ENCODE data around the gene ROPN1B. TPM values are rescaled to one million over a fixed set of nuclear protein-coding genes. Genes with fewer than 3 reads are reported as not detected.
"Not testable (repeated sequence)": the region's sequence is repeated elsewhere in the genome, so short reads cannot be mapped to it uniquely, and the experiment has no call there.

The ROPN1B gene
- total and polyA plus RNA-seq, 2 experiments from 2014 or later: not detected

DNA sequence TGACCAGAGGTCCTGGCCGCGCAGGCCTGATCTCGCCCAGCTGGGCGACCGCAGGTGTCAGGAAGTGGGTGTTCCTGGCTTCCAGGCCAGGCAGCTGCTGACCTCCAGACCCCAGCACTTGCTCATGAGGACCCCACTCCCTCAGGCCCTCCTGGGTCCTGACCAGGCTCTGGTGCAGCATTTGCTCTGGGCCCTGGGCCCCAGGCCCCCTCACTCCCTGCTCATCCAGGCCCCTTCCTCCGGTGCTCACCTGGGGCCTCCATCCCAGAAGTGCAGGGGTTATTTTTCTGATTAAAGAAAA is 7.7 kb upstream of the ROPN1B start:
- Histone ChIP-seq H3K36me3 (ENCODE audit: low read depth) (no peaks in the 10 kb centered on the region), H3K4me3 (no peak overlapping the region), H4K20me1 (ENCODE audit: insufficient read depth) (no peaks in the 10 kb centered on the region), H3F3A (ENCODE audit: insufficient read depth) (no peaks in the 10 kb centered on the region), H3K9me2 (ENCODE audit: insufficient read depth) (no peaks in the 10 kb centered on the region), H3K27ac (no peak overlapping the region), H3K79me2 (ENCODE audit: insufficient read depth) (no peaks in the 10 kb centered on the region), H3K4me1 (ENCODE audit: insufficient read depth) (no peaks in the 10 kb centered on the region), H2AFZ (no peak overlapping the region), H3K9ac (no peak overlapping the region), H3K4me2 (ENCODE audit: unreplicated experiment) (no peak overlapping the region), H3K9me3 (ENCODE audit: low read depth) (no peaks in the 10 kb centered on the region), H3K27me3 (replicated peaks; ENCODE audit: insufficient read depth) (peaks cover 12% of the 10 kb centered on the region)
- no peak for TF ChIP-seq EZH2phosphoT487 (IDR thresholded peaks at IDR 0.05; ENCODE audit: insufficient read depth, low read depth)
- TF ChIP-seq EZH2 (IDR thresholded peaks at IDR 0.05; ENCODE audit: insufficient read depth, poor library complexity, severe bottlenecking): no peak
- no peak for DNase-seq
- 41 to 74% methylated on average over 1 to 6 of the region's 6 CpGs for WGBS, 2 experiments (ENCODE audit: low coverage in 1 of 2, low lambda C conversion rate in 2 of 2, missing lambda C conversion rate in 2 of 2)
- in situ Hi-C loops (cut with MboI): loop anchor here (25.0 kb wide), 1 partner anchor 426 kb away; the partner anchor contains the start of gene CFAP100

DNA sequence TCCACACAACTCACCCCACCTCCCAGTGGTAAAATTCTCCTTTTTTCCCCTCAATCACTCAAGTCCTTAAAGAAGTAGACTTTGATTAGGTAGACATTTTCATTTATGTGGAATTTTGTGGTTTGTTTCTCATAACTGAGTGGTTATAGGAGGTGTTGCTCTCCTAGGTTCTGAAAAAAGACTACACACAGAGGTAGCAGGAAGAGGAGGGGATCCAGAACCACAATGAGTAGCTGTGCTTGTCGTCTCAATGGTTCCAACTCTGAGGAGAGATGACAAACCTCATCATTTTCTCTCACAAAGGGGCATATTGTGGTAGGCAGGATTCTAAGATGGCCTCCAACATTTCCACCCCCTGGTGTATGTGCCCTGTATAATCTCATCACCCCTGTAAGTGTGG is 5.1 kb upstream of the ROPN1B start:
- in situ Hi-C loops (cut with MboI): loop anchor here (25.0 kb wide), 1 partner anchor 423 kb away; the partner anchor contains the start of gene CFAP100
- not testable (repeated sequence) for H3K4me1 ChIP-seq (ENCODE audit: insufficient read depth); H2AFZ ChIP-seq; H3K36me3 ChIP-seq (ENCODE audit: low read depth); H3K27ac ChIP-seq; H3K79me2 ChIP-seq (ENCODE audit: insufficient read depth); H4K20me1 ChIP-seq (ENCODE audit: insufficient read depth); H3K9me2 ChIP-seq (ENCODE audit: insufficient read depth); H3K4me3 ChIP-seq; H3K9ac ChIP-seq; H3K4me2 ChIP-seq (ENCODE audit: unreplicated experiment); H3K9me3 ChIP-seq (ENCODE audit: low read depth); H3F3A ChIP-seq (ENCODE audit: insufficient read depth)
- peak; percentile 23 for DNase-seq
- H3K27me3 ChIP-seq (replicated peaks; ENCODE audit: insufficient read depth): peaks cover 17% of the 10 kb centered on the region
- WGBS, 2 experiments (ENCODE audit: low coverage in 1 of 2, low lambda C conversion rate in 2 of 2, missing lambda C conversion rate in 2 of 2): 7 to 11% methylated on average over 1 of the region's 1 CpG

DNA sequence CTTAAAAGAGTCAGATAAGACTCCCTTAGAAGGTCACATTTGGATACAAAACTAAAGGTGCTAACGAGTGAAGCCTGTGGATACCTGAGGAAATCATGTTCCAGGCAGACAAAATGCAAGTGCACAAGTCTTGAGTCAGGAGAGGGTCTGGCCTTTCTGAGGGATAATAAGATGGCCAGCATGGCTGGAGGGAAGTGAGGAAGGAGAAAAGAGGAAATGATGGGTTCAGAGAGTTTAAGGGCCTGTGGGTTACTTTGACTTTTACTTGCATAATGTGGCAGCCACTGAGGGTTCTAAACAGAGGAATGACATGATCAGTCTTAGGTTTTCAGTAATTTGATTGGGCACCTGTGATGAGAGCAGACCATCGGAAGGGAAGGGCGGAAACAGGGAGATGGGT is 3.5 kb upstream of the ROPN1B start:
- no peak for DNase-seq
- in situ Hi-C loops (cut with MboI): loop anchor here (25.0 kb wide), 1 partner anchor 422 kb away; the partner anchor contains the start of gene CFAP100
- peaks cover 21% of the 10 kb centered on the region for H3K27me3 ChIP-seq (replicated peaks; ENCODE audit: insufficient read depth)
- no peak for TF ChIP-seq EZH2phosphoT487 (IDR thresholded peaks at IDR 0.05; ENCODE audit: insufficient read depth, low read depth)
- TF ChIP-seq EZH2 (IDR thresholded peaks at IDR 0.05; ENCODE audit: insufficient read depth, poor library complexity, severe bottlenecking): no peak
- no peaks in the 10 kb centered on the region for H3K4me1 ChIP-seq (ENCODE audit: insufficient read depth)
- H3K36me3 ChIP-seq (ENCODE audit: low read depth): no peaks in the 10 kb centered on the region
- H3K9me3 ChIP-seq (ENCODE audit: low read depth): no peaks in the 10 kb centered on the region
- H3K4me2 ChIP-seq (ENCODE audit: unreplicated experiment): no peak overlapping the region
- H4K20me1 ChIP-seq (ENCODE audit: insufficient read depth): no peaks in the 10 kb centered on the region
- no peaks in the 10 kb centered on the region for H3F3A ChIP-seq (ENCODE audit: insufficient read depth)
- H3K9me2 ChIP-seq (ENCODE audit: insufficient read depth): no peaks in the 10 kb centered on the region
- no peak overlapping the region for H3K4me3 ChIP-seq
- H2AFZ ChIP-seq: no peak overlapping the region
- H3K27ac ChIP-seq: no peak overlapping the region
- WGBS, 2 experiments (ENCODE audit: low coverage in 1 of 2, low lambda C conversion rate in 2 of 2, missing lambda C conversion rate in 2 of 2): 82 to 88% methylated on average over 3 of the region's 3 CpGs
- H3K9ac ChIP-seq: no peak overlapping the region
- no peaks in the 10 kb centered on the region for H3K79me2 ChIP-seq (ENCODE audit: insufficient read depth)

GRCh38 chr3:125967156-125967555 is 1.8 kb upstream of the ROPN1B start:
- Histone ChIP-seq H3K27me3 (replicated peaks; ENCODE audit: insufficient read depth) (peaks cover 34% of the 10 kb centered on the region), H4K20me1 (ENCODE audit: insufficient read depth) (no peaks in the 10 kb centered on the region), H3K9me2 (ENCODE audit: insufficient read depth) (no peaks in the 10 kb centered on the region), H3K9ac (no peak overlapping the region), H3K4me3 (no peak overlapping the region), H3K36me3 (ENCODE audit: low read depth) (no peaks in the 10 kb centered on the region), H2AFZ (no peak overlapping the region), H3K79me2 (ENCODE audit: insufficient read depth) (no peaks in the 10 kb centered on the region), H3K27ac (no peak overlapping the region), H3K9me3 (ENCODE audit: low read depth) (no peaks in the 10 kb centered on the region), H3F3A (ENCODE audit: insufficient read depth) (no peaks in the 10 kb centered on the region), H3K4me1 (ENCODE audit: insufficient read depth) (no peaks in the 10 kb centered on the region), H3K4me2 (ENCODE audit: unreplicated experiment) (no peak overlapping the region)
- no peak for TF ChIP-seq EZH2 (IDR thresholded peaks at IDR 0.05; ENCODE audit: insufficient read depth, poor library complexity, severe bottlenecking)
- no peak for TF ChIP-seq EZH2phosphoT487 (IDR thresholded peaks at IDR 0.05; ENCODE audit: insufficient read depth, low read depth)
- DNase-seq: no peak
- in situ Hi-C loops (cut with MboI): loop anchor here (25.0 kb wide), 1 partner anchor 420 kb away; the partner anchor contains the start of gene CFAP100

DNA sequence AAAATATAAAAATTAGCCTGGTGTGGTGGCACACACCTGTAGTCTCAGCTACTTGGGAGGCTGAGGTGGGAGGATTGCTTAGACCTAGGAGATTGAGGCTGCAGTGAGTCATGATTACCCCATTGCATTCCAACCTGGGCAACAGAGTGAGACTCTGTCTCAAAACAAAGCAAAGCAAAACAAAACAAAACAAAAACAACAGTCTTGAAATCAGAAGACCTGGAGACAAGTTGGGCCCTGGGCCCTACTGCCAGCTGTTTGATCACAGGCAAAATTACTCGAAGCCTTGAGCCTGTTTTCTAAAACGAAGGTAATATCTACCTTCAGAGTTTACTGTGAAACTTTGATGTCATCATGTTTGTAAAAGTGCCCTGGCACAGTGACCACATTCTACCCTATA is 857 bp upstream of the ROPN1B start:
- not testable (repeated sequence) for H3K36me3 ChIP-seq (ENCODE audit: low read depth); H3F3A ChIP-seq (ENCODE audit: insufficient read depth); H3K9ac ChIP-seq; H4K20me1 ChIP-seq (ENCODE audit: insufficient read depth); H3K9me2 ChIP-seq (ENCODE audit: insufficient read depth); H3K9me3 ChIP-seq (ENCODE audit: low read depth); H3K4me2 ChIP-seq (ENCODE audit: unreplicated experiment); H3K4me1 ChIP-seq (ENCODE audit: insufficient read depth); H3K79me2 ChIP-seq (ENCODE audit: insufficient read depth); DNase-seq; H3K27ac ChIP-seq; H2AFZ ChIP-seq; H3K4me3 ChIP-seq
- 95 to 97% methylated on average over 2 of the region's 2 CpGs for WGBS, 2 experiments (ENCODE audit: low coverage in 1 of 2, low lambda C conversion rate in 2 of 2, missing lambda C conversion rate in 2 of 2)
- H3K27me3 ChIP-seq (replicated peaks; ENCODE audit: insufficient read depth): peaks cover 34% of the 10 kb centered on the region
- in situ Hi-C loops (cut with MboI): loop anchor here (25.0 kb wide), 1 partner anchor 419 kb away; the partner anchor contains the start of gene CFAP100

DNA sequence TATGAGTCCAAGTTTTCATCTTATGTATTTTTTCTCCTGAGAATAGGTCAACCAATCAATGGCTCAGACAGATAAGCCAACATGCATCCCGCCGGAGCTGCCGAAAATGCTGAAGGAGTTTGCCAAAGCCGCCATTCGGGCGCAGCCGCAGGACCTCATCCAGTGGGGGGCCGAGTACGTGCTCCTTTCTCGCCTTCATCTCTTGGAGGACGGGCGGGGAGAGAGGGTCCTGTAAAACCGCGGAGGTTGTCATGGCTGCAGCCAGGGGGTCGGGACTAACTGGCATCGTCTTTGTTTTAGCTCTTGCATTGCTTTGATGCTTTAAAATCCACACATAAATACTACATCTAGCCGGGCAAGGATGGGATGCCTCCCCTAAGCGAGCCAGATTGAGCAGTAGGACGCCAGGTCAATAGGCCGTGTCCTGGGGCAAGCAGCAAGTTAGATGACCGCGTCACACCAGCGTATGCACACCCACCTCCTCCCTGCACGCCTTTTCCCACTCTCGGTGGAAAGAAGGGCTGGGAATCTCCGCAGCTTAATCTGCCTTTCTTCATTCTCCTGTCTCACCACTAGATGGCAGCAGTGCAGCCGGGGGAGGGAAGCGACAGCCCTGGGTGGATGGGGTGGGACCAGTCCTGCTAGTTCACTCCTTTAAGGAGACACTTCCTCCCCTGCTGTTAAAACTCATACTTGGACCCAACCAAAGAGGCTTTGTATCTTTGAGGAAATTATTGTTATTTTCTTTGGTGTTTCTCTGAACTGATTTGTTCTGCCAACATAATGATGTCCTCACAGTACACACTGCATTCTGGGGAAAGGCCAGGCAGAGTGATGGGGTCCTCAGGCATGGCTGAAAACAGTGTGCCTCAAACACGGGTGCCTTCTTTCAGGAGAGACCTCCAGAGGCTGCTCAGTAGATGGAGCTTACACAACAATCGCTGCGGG is 3.3 kb downstream of the ROPN1B start:
- H3K27ac ChIP-seq; H3F3A ChIP-seq (ENCODE audit: insufficient read depth); H3K4me1 ChIP-seq (ENCODE audit: insufficient read depth); H4K20me1 ChIP-seq (ENCODE audit: insufficient read depth); H3K9me2 ChIP-seq (ENCODE audit: insufficient read depth); H3K36me3 ChIP-seq (ENCODE audit: low read depth); H3K79me2 ChIP-seq (ENCODE audit: insufficient read depth); H3K9me3 ChIP-seq (ENCODE audit: low read depth): not testable (repeated sequence)
- peak; percentile 55 for DNase-seq
- H3K4me2 ChIP-seq (ENCODE audit: unreplicated experiment): peak overlapping the region; percentile 67
- WGBS, 2 experiments (ENCODE audit: low coverage in 1 of 2, low lambda C conversion rate in 2 of 2, missing lambda C conversion rate in 2 of 2): 2% methylated on average over 26 to 29 of the region's 31 CpGs
- H2AFZ ChIP-seq: peak overlapping the region; percentile 59
- H3K4me3 ChIP-seq: peak overlapping the region; percentile 72
- H3K27me3 ChIP-seq (replicated peaks; ENCODE audit: insufficient read depth): peaks cover 24% of the 10 kb centered on the region
- peak overlapping the region; percentile 26; the same call in 1 of the 2 replicates for H3K9ac ChIP-seq
- in situ Hi-C loops (cut with MboI): loop anchor here (25.0 kb wide), 1 partner anchor 415 kb away; the partner anchor contains the start of gene CFAP100
